22Rv1 (cell line): Measurements from ENCODE around the gene AKAP12.

Experiments used
- CTCF ChIP-seq: fragments of 450-650 bp; IDR thresholded peaks from 2 replicates; pipeline ENCODE4 v1.5.1; 2017; ENCODE audit warnings: mild to moderate bottlenecking
- ZFX ChIP-seq: fragments of 450-650 bp; IDR thresholded peaks from 2 replicates; pipeline ENCODE4 v1.6.1; 2017; ENCODE audit warnings: antibody characterized with exemption, borderline replicate concordance

- TF ChIP-seq CTCF (no peak), ZFX (no peak)
These were observed 112.9 kb downstream of the AKAP12 start for GRCh38 chr6:151352410-151353396.
